Measurements from ENCODE around the gene RBM8A.

- no peak for TF ChIP-seq CTCF (IDR thresholded peaks at IDR 0.05)
- no peak for TF ChIP-seq EP300 (IDR thresholded peaks at IDR 0.05)
- TF ChIP-seq POLR2A (IDR thresholded peaks at IDR 0.05), result peak; percentile 74 to 88
- peak; percentile 91 for TF ChIP-seq POLR2AphosphoS5 (IDR thresholded peaks at IDR 0.05)
Observed at GRCh38 chr1:145957443-145958319, 30.4 kb upstream of the RBM8A start, which contains the start of gene LIX1L.

Data from gastroesophageal sphincter (tissue), 3 donors.